HG03066 (cell line): ENCODE measurements around the gene PFAS.
"Not testable (repeated sequence)": the region's sequence is repeated elsewhere in the genome, so short reads cannot be mapped to it uniquely, and the experiment has no call there.

Experiments used
- ATAC-seq: cut with Tn5 transposase; IDR thresholded peaks from one replicate; pipeline ENCODE4 v1.9.1; 2021; ENCODE audit warnings: low read depth; ENCODE audit not compliant: unreplicated experiment

Gene PFAS

DNA sequence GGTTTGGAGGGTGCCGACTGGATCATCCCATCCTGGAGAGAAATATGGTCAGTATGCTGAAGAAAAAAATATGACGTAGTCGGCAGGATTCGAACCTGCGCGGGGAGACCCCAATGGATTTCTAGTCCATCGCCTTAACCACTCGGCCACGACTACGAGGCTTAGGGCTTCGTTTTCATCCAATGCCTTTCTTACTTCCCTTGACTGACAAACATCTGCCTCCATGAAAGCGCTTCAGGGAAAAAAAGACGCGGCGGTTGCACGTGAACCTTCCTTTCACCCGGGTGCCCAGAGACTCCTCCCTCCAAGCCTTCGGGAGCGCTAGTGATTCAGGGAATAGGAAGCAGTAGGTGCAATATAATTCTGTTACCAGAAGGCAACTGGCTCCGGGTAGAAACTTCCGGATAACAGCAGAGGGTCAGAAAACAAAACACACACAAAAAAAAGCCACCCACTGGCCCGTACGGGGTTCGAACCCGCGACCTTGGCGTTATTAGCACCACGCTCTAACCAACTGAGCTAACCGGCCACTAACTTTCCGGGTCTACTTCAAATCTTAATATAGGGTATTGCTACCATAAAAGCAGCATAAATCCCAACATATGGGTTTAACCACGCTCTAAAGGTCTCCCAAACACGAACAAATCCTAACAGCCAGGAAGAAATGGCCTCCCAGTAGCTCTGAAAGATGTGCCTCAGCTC, 22.4 kb upstream of the PFAS start:
- no peak for ATAC-seq

GRCh38 chr17:8227238-8227581, 21.9 kb upstream of the PFAS start:
- ATAC-seq = no peak

DNA sequence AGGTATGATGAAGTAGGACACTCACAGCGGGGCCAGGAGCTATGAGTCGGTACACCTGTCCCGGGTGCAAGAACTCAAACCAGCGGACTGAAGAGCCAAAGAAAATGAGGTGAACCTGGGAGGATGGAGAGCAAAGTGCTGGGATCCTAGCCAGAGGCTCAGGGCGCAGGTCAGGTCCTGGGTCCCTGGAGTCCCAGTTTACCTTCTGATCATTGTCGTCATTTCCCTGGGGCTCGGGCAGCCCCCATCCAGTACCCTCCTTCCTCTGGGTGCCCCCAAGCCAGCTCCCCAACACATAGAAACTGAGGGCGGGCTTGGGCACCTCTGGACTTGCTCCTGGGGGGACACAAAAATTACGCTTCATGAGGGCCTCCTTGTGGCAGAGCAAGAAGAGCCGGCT, 17.4 kb upstream of the PFAS start:
- no peak for ATAC-seq

GRCh38 chr17:8234361-8235270, 14.5 kb upstream of the PFAS start:
- ATAC-seq = no peak

GRCh38 chr17:8235676-8236075, 13.4 kb upstream of the PFAS start:
- ATAC-seq = no peak

DNA sequence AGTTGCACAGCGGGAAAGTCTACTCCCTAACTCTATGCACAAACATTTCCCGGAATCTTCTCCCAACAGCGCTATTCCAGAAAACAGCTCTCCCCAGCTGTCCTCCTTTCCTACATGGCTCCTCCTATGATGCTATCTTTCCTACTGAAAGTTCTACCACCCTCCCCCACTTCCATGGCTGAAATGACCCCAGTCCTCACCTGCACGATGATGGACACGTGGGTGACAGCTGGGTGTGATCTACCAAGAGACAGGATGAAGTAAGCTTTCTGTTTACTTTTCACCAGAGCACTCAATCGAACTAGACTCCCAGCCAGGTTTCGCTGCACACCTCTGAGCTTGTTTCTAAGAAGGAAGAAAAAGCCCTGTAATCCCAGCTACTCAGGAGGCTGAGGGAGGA, 11.9 kb upstream of the PFAS start:
- ATAC-seq = no peak

DNA sequence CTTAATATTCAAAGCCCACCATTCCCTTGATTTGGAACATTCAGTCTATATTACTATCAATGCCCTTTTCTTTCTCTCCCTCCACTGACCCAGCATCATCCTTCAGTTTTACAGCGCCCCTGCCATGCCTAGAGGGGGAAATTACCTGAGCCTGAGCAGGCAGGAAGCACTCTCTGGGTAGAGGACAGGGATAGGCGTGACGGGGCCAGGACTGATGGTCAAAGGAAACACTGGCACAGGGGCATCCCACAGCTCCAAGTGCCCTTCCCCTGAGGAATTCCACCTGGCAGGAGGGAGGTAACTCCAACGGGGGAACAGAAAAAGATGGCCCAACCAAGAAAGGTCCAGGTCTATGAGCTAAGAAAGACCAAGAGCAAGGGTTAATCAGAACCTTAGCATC, 11.2 kb upstream of the PFAS start:
- no peak for ATAC-seq

GRCh38 chr17:8243827-8244226, 5.3 kb upstream of the PFAS start:
- no peak for ATAC-seq

- no peak for ATAC-seq
These were observed 4.3 kb upstream of the PFAS start for GRCh38 chr17:8244768-8245167.

GRCh38 chr17:8249621-8250500, 772 bp downstream of the PFAS start:
- no peak for ATAC-seq

DNA sequence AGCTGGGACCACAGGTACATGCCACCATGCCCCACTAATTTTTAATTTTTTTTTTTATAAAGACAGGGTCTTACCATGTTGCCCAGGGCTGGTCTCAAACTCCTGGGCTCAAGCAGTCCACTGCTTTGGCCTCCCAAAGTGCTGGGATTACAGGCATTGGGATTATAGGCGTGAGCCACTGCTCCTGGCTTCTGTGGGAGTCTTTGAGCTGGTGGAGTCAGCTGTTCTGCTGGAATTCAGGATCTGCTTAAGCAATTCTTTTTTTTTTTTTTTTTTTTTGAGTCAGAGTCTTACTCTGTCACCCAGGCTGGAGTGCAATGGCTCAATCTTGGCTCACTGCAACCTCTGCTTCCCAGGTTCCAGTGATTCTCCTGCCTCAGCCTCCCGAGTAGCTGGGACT, 2.3 kb downstream of the PFAS start:
- ATAC-seq = not testable (repeated sequence)

GRCh38 chr17:8253801-8254200, 4.7 kb downstream of the PFAS start:
- no peak for ATAC-seq

DNA sequence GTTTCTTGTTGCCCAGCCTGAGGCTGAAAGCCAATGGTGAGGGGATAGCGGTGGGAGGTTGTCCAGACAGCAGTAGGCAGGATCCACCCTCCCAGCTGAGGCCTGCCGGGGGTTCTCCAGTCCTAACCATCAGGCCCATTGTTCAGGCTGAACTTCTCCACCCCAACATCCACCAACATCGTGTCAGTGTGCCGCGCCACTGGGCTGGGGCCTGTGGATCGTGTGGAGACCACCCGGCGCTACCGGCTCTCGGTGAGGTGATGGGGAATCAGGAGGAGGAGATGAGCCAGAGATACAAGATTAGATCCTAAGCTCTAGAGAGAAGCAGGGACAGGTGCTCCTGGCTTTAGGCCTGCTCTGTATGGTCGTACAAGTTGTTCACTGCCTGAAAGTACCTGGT, 5.8 kb downstream of the PFAS start:
- ATAC-seq = no peak

DNA sequence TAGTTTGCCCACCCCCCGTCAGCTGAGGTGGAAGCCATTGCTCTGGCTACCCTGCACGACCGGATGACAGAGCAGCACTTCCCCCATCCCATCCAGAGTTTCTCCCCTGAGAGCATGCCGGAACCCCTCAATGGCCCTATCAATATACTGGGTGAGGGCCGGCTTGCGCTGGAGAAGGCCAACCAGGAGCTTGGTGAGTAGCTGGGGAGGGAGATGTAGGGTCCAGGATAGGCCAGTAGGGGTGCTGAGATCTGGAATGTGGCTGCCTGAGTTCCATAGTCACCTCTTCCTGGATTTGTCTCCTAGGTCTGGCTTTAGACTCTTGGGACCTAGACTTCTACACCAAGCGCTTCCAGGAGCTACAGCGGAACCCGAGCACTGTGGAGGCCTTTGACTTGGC, 6.4 kb downstream of the PFAS start:
- ATAC-seq = no peak

GRCh38 chr17:8256291-8256690, 7.2 kb downstream of the PFAS start:
- no peak for ATAC-seq

DNA sequence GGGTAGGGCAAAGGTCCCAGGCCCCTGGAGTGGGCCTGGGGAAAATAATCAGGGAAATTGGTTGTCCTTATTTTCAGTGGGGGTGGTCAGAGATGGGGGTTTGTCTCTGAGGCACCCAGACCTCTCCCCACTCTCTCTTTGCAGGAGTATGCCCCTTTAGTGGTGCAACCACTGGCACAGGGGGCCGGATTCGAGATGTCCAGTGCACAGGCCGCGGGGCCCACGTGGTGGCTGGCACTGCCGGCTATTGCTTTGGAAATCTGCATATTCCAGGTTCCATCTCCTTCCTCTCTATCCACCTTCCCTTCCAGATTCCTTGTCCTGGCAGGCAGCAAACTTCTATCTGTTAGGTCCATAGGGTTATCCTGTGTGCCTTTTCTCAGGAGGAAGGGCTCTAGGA, 7.6 kb downstream of the PFAS start:
- ATAC-seq = no peak

DNA sequence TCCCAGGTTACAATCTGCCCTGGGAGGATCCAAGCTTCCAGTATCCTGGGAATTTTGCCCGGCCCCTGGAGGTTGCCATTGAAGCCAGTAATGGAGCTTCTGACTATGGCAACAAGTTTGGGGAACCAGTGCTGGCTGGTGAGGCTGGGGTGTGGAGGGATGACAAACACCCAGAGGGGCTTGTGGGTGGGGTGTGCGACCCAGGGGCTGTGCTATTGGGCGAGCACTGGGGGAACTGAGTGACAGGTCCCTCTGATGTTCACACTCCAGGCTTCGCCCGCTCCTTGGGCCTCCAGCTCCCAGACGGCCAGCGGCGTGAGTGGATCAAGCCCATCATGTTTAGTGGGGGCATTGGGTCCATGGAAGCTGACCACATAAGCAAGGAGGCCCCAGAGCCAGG, 8.7 kb downstream of the PFAS start:
- no peak for ATAC-seq

GRCh38 chr17:8264320-8264719, 15.2 kb downstream of the PFAS start:
- ATAC-seq = no peak

GRCh38 chr17:8264836-8265542, 15.9 kb downstream of the PFAS start:
- no peak for ATAC-seq

GRCh38 chr17:8266648-8267479, 17.8 kb downstream of the PFAS start:
- ATAC-seq = no peak
